Smooth muscle cell (in vitro differentiated cells): ENCODE results near the gene KRT35. TPM values are rescaled to one million over a fixed set of nuclear protein-coding genes. Genes with fewer than 3 reads are reported as not detected.

Experiments used
- DNase-seq: peaks from one replicate; lab custom pipeline; 2025; ENCODE audit not compliant: unreplicated experiment; lab: John Stamatoyannopoulos, UW
- H2AFZ ChIP-seq: fragments of 200-600 bp; sonication (generic); 2 replicates; pipeline ENCODE4 v1.6.0; 2016; ENCODE audit warnings: antibody characterized with exemption, low read depth, mild to moderate bottlenecking
- H3F3A ChIP-seq: fragments of 200-600 bp; sonication (generic); 2 replicates; pipeline ENCODE4 v1.6.0; 2017; ENCODE audit warnings: antibody characterized with exemption, low read depth
- H3K27ac ChIP-seq: fragments of 200-600 bp; sonication (generic); 2 replicates; pipeline ENCODE4 v1.5.1; 2016; ENCODE audit warnings: low read depth, mild to moderate bottlenecking
- H3K27me3 ChIP-seq: fragments of 200-600 bp; sonication (generic); 2 replicates; pipeline ENCODE4 v1.6.1; 2016; ENCODE audit warnings: low read depth, mild to moderate bottlenecking
- H3K36me3 ChIP-seq: fragments of 200-600 bp; sonication (generic); 2 replicates; pipeline ENCODE4 v1.5.1; 2016; ENCODE audit warnings: low read depth
- H3K4me1 ChIP-seq: fragments of 200-600 bp; sonication (generic); 2 replicates; pipeline ENCODE4 v1.5.1; 2016; ENCODE audit warnings: low read depth
- H3K4me2 ChIP-seq: fragments of 200-600 bp; sonication (generic); 2 replicates; pipeline ENCODE4 v1.6.0; 2016; ENCODE audit warnings: mild to moderate bottlenecking
- H3K4me3 ChIP-seq: fragments of 200-600 bp; sonication (generic); 2 replicates; pipeline ENCODE4 v1.5.1; 2016; ENCODE audit warnings: mild to moderate bottlenecking
- H3K79me2 ChIP-seq: fragments of 200-600 bp; sonication (generic); 2 replicates; pipeline ENCODE4 v1.6.0; 2016; ENCODE audit warnings: low read depth, mild to moderate bottlenecking
- H3K9ac ChIP-seq: fragments of 200-600 bp; sonication (generic); 2 replicates; pipeline ENCODE4 v1.6.0; 2016; ENCODE audit warnings: low read depth
- H3K9me3 ChIP-seq: fragments of 200-600 bp; sonication (generic); replicated peaks from 2 replicates; pipeline ENCODE4 v1.5.1; 2016; ENCODE audit warnings: low read depth
- H4K20me1 ChIP-seq: fragments of 200-600 bp; sonication (generic); 2 replicates; pipeline ENCODE4 v1.6.0; 2016; ENCODE audit warnings: low read depth
- CTCF ChIP-seq: fragments of 200-600 bp; sonication (generic); IDR thresholded peaks from 2 replicates; pipeline ENCODE4 v1.5.1; 2017; ENCODE audit warnings: borderline replicate concordance, mild to moderate bottlenecking, antibody characterized with exemption; ENCODE audit not compliant: insufficient read depth, poor library complexity, severe bottlenecking
- WGBS: methylation state at CpG from one replicate; pipeline ENCODE4 v1.1.7; 2016; ENCODE audit warnings: low lambda C conversion rate; 5-methylcytosine and 5-hydroxymethylcytosine counted together
- polyA plus RNA-seq: library from polyadenylated mRNA; unstranded; fragments of >200 nt; fragmentation: Nextera tagmentation; extraction: Ambion mirVana; gene quantifications from 2 replicates; pipeline ENCODE4 v1.2.1, GENCODE V29; 2016
- total RNA-seq: library from RNA; depleted of rRNA; stranded (reverse); fragments of >200 nt; gene quantifications from 2 replicates; pipeline ENCODE4 v1.2.3, GENCODE V29; 2014

The KRT35 gene
- total and polyA plus RNA-seq, 2 experiments from 2014 or later: not detected

- Histone ChIP-seq H3K27me3 (no peaks in the 10 kb centered on the region), H4K20me1 (peaks cover 43% of the 10 kb centered on the region), H3K36me3 (no peaks in the 10 kb centered on the region), H3K27ac (no peak overlapping the region), H3K4me3 (no peak overlapping the region), H3K9ac (no peak overlapping the region), H3K9me3 (no peaks in the 10 kb centered on the region), H3F3A (peaks cover 20% of the 10 kb centered on the region), H3K4me2 (no peak overlapping the region), H2AFZ (no peak overlapping the region), H3K4me1 (peaks cover 11% of the 10 kb centered on the region), H3K79me2 (peaks cover 9% of the 10 kb centered on the region)
- no peak for TF ChIP-seq CTCF
- no peak for DNase-seq
- 92% methylated on average over 19 of the region's 19 CpGs for WGBS
Measured at GRCh38 chr17:41523787-41524186, 42.8 kb upstream of the KRT35 start.

- DNase-seq: no peak
- Histone ChIP-seq H3K9ac (no peak overlapping the region), H3K4me2 (no peak overlapping the region), H2AFZ (no peak overlapping the region), H4K20me1 (peaks cover 43% of the 10 kb centered on the region), H3K36me3 (no peaks in the 10 kb centered on the region), H3F3A (peaks cover 20% of the 10 kb centered on the region), H3K79me2 (peaks cover 9% of the 10 kb centered on the region), H3K9me3 (no peaks in the 10 kb centered on the region), H3K4me1 (peaks cover 10% of the 10 kb centered on the region), H3K4me3 (no peak overlapping the region), H3K27me3 (no peaks in the 10 kb centered on the region), H3K27ac (no peak overlapping the region)
- TF ChIP-seq CTCF: no peak
- WGBS: 88% methylated on average over 4 of the region's 4 CpGs
Measured at GRCh38 chr17:41523225-41523593, 42.3 kb upstream of the KRT35 start.

- 79% methylated on average over 12 of the region's 12 CpGs for WGBS
- peaks cover 10% of the 10 kb centered on the region for H3K4me1 ChIP-seq
- no peak for TF ChIP-seq CTCF
- peaks cover 20% of the 10 kb centered on the region for H3F3A ChIP-seq
- no peaks in the 10 kb centered on the region for H3K9me3 ChIP-seq
- H3K27ac ChIP-seq: peak overlapping the region; percentile 60
- H3K27me3 ChIP-seq: no peaks in the 10 kb centered on the region
- DNase-seq: no peak
- no peak overlapping the region for H3K4me2 ChIP-seq
- H3K4me3 ChIP-seq: no peak overlapping the region
- H2AFZ ChIP-seq: no peak overlapping the region
- no peak overlapping the region for H3K9ac ChIP-seq
- H3K36me3 ChIP-seq: no peaks in the 10 kb centered on the region
- peaks cover 9% of the 10 kb centered on the region for H3K79me2 ChIP-seq
- peaks cover 42% of the 10 kb centered on the region for H4K20me1 ChIP-seq
Measured at GRCh38 chr17:41522301-41523224, 41.6 kb upstream of the KRT35 start.
